Parathyroid adenoma (tissue), 2 donors: ENCODE measurements around the gene PHF12.

ENCODE experiments used
- H2AFZ ChIP-seq: fragments of 300-600 bp; sonication (generic); one replicate; pipeline ENCODE4 v1.7.0; 2017; ENCODE audit warnings: antibody characterized with exemption, mild to moderate bottlenecking
- H3K27ac ChIP-seq: fragments of 300-600 bp; sonication (generic); one replicate; pipeline ENCODE4 v1.7.0; 2017
- H3K27me3 ChIP-seq: fragments of 300-600 bp; sonication (generic); one replicate; pipeline ENCODE4 v1.7.0; 2017; ENCODE audit warnings: low read length; ENCODE audit not compliant: control insufficient read depth, insufficient read depth
- H3K36me3 ChIP-seq: fragments of 300-600 bp; sonication (generic); one replicate; pipeline ENCODE4 v1.7.0; 2017; ENCODE audit warnings: low read length; ENCODE audit not compliant: control insufficient read depth, insufficient read depth
- H3K4me1 ChIP-seq: fragments of 300-600 bp; sonication (generic); one replicate; pipeline ENCODE4 v1.7.0; 2017; ENCODE audit warnings: control low read depth
- H3K4me2 ChIP-seq: fragments of 300-600 bp; sonication (generic); one replicate; pipeline ENCODE4 v1.7.0; 2017; ENCODE audit warnings: low read length
- H3K4me3 ChIP-seq: fragments of 300-600 bp; sonication (generic); one replicate; pipeline ENCODE4 v1.7.0; 2017; ENCODE audit warnings: low read depth, low read length
- H3K79me2 ChIP-seq: fragments of 300-600 bp; sonication (generic); one replicate; pipeline ENCODE4 v1.7.0; 2017; ENCODE audit warnings: control low read depth
- H3K9ac ChIP-seq: fragments of 300-600 bp; sonication (generic); one replicate; pipeline ENCODE4 v1.7.0; 2017; ENCODE audit warnings: mild to moderate bottlenecking
- H3K9me3 ChIP-seq: fragments of 300-600 bp; sonication (generic); one replicate; pipeline ENCODE4 v1.7.0; 2017; ENCODE audit warnings: low read length; ENCODE audit not compliant: control insufficient read depth
- TF ChIP-seq, protein P1 (sequence below): fragments of 300-600 bp; sonication (generic); IDR thresholded peaks from one replicate; pipeline ENCODE4 v1.7.0; 2017; ENCODE audit warnings: antibody characterized with exemption, mild to moderate bottlenecking
- donor health status: primary hyperparathyroidism.

The PHF12 gene

DNA sequence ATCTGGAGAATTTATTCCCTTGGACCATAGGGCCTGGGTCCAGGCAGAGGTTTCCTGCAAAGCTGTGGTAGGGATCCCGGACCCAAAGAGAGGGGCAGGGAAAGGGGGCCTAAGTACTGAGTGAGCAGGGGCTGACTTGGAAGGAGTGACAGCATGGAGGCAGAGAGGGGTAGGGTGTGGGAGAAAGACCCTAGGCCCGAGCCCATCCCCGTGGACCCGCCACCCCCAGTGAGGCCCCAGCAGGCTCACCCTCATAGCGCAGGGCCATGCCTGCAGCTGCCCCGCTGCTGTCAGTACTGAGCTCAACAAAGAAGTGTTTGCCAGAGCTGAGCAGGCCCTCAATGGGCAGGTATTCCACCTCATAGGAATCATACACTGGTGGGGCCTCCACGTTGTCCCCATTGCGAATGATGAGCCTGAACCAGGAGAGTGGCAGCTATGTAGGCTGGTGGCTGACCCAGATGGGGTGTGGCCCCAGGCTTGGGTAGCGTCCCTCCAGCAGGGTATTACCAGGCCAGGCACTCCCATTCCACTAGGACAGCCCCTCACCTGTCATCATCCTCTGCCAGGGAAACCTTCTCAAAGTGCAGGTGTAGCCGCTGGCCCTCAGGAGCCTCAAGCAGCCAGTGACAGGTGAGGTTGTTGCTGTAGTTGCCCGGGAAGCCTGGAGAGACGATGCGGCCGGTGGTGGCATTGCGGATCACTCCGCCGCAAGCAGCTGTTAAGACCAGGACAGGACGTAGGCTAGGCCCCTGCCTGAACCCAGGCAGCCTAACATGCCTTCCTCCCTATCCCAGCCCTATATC lies 9.1 kb upstream of the PHF12 start:
- H3K4me3 ChIP-seq = no peak overlapping the region
- H3K4me1 ChIP-seq = no peaks in the 10 kb centered on the region
- H3K27me3 ChIP-seq = no peaks in the 10 kb centered on the region
- no peak overlapping the region for H3K4me2 ChIP-seq
- H3K79me2 ChIP-seq = no peaks in the 10 kb centered on the region
- no peak overlapping the region for H3K9ac ChIP-seq
- TF ChIP-seq, protein P1, sequence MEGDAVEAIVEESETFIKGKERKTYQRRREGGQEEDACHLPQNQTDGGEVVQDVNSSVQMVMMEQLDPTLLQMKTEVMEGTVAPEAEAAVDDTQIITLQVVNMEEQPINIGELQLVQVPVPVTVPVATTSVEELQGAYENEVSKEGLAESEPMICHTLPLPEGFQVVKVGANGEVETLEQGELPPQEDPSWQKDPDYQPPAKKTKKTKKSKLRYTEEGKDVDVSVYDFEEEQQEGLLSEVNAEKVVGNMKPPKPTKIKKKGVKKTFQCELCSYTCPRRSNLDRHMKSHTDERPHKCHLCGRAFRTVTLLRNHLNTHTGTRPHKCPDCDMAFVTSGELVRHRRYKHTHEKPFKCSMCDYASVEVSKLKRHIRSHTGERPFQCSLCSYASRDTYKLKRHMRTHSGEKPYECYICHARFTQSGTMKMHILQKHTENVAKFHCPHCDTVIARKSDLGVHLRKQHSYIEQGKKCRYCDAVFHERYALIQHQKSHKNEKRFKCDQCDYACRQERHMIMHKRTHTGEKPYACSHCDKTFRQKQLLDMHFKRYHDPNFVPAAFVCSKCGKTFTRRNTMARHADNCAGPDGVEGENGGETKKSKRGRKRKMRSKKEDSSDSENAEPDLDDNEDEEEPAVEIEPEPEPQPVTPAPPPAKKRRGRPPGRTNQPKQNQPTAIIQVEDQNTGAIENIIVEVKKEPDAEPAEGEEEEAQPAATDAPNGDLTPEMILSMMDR = no peak
- H3K27ac ChIP-seq = no peak overlapping the region
- H3K36me3 ChIP-seq = no peaks in the 10 kb centered on the region
- H2AFZ ChIP-seq = no peak overlapping the region
- no peaks in the 10 kb centered on the region for H3K9me3 ChIP-seq

DNA sequence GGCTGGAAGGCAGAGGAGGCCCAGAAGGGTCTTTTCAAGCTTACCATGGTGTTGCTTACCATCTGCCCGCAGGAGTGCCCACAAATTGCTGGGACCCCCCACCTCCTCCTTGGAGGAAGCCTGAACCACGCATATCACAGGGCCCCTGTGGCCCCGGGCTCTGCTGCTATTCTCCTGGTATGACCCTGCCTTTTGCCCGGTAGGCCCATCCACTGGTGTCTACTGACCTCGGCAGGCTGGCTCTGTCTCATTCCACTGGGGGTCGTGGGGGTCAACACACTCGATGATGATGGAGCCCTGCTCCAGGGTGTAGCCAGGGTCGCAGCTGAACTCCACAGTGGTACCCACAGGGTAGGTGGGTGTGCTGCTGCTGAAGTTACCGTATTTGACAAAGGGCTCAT lies 8.2 kb upstream of the PHF12 start:
- TF ChIP-seq, protein P1 = no peak
- no peak overlapping the region for H2AFZ ChIP-seq

DNA sequence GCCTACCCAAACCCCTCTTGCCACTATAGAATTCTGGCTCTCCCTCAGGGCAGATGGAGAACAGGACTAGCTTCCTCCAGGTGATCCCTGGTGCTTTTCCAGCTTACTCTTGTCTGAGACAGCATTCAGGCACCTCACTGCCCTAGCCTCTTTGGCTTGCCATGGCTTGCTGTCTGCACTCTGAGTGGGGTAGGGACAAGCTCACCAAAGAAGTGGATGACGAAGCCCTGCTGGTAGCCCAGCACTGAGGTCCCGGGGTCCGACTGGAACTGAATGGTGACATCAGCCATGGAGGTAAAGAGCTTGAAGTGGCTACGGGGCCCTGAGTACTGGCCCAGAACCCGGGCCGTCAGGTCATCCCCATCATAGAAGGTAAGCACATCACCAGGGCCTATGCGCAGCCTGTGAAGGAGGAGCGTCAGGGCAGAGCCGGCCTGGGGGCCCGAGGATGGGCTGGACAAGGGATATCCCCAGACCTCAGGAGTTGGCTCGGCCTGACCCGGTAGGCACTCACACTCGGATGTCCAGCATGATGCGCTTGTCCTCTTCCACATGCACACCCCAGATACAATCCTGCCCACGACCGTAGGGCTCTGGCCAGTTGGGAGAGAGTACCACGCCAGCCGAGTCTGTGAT lies 7.6 kb upstream of the PHF12 start:
- Histone ChIP-seq H3K36me3 (no peaks in the 10 kb centered on the region), H3K9ac (no peak overlapping the region), H2AFZ (no peak overlapping the region), H3K27me3 (no peaks in the 10 kb centered on the region), H3K4me2 (no peak overlapping the region), H3K27ac (no peak overlapping the region), H3K4me1 (no peaks in the 10 kb centered on the region), H3K79me2 (no peaks in the 10 kb centered on the region), H3K4me3 (no peak overlapping the region), H3K9me3 (no peaks in the 10 kb centered on the region)
- TF ChIP-seq, protein P1 = no peak

More for the DNA sequence above, 8.2 kb upstream of the PHF12 start:
- H3K27ac ChIP-seq = no peak overlapping the region
- no peaks in the 10 kb centered on the region for H3K4me1 ChIP-seq
- no peak overlapping the region for H3K9ac ChIP-seq
- no peaks in the 10 kb centered on the region for H3K27me3 ChIP-seq
- no peaks in the 10 kb centered on the region for H3K9me3 ChIP-seq
- no peak overlapping the region for H3K4me2 ChIP-seq
- H3K4me3 ChIP-seq = no peak overlapping the region
- H3K79me2 ChIP-seq = no peaks in the 10 kb centered on the region
- no peaks in the 10 kb centered on the region for H3K36me3 ChIP-seq

DNA sequence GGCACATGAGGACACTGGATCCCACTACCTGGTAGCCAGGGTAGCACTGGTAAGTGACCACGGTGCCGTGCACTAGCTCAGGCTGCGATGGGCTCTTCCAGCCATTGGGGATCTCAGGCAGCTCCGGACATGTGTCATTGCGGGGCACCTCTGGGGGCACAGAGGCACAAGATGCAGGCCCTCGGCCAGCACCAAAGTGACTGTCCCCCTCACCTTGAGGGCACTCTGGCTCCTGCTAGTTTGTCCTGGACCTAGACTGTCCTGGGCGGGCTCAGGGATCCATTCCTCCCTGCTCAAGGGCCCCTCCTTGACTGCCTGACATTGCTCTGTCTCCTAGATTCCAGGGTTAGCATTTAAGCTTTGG lies 6.7 kb upstream of the PHF12 start:
- Histone ChIP-seq H3K4me3 (no peak overlapping the region), H2AFZ (no peak overlapping the region), H3K79me2 (no peaks in the 10 kb centered on the region), H3K4me1 (peaks cover 5% of the 10 kb centered on the region), H3K27ac (no peak overlapping the region), H3K4me2 (no peak overlapping the region), H3K9ac (no peak overlapping the region), H3K36me3 (no peaks in the 10 kb centered on the region), H3K27me3 (no peaks in the 10 kb centered on the region), H3K9me3 (no peaks in the 10 kb centered on the region)
- TF ChIP-seq, protein P1 = no peak
